Measurements from ENCODE around the gene AJAP1.

AJAP1 gene

DNA sequence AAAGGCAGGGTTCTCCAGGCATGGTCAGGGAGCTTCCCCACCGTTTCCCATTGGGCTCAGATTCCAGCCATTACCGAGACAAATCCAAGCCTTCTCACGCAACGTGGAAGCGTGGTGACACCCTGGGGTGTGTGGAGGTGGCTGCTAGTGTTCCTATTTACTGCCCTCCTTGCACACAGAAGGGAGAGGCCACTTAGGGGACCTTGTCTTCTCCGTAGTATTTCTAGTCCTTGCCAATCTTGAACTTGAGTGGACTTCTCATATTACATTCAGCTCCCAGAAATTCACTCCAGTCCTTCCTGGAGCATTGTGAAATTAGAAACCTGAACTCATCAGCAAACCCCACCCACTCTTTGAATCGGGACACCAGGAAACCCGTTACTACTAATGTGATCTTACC lies 131.6 kb downstream of the AJAP1 start:
- no peak for TF ChIP-seq FOXM1 (IDR thresholded peaks at IDR 0.05; ENCODE audit: borderline replicate concordance, low read depth)
- no peak for TF ChIP-seq EGR1 (IDR thresholded peaks at IDR 0.05)
- no peak for TF ChIP-seq RAD21 (IDR thresholded peaks at IDR 0.05; ENCODE audit: low read depth)
- 0 out of 2 replicates have a peak, but pooled peaks have one; percentile 17 for TF ChIP-seq CEBPB (IDR thresholded peaks at IDR 0.05)

DNA sequence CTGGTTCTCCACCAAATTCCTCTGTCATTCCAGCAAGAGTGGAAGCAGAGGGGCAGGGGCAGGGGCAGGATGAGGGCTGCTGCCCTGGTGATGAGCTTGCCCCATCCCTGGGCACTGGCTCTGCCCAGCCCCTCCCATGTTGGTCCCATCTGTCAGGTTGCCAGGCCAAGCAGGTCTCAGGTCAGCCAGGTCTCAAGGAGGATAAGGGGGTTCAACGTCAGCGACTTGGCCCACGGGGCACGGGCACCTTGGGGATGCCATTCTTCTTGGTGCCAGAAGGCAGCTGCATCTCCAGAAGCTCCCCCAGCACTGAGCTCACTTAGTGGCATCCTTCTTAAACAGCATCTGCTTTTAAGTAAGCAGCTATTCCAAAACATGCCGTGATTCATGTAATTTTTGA lies 133.1 kb downstream of the AJAP1 start:
- TF ChIP-seq, protein P1, sequence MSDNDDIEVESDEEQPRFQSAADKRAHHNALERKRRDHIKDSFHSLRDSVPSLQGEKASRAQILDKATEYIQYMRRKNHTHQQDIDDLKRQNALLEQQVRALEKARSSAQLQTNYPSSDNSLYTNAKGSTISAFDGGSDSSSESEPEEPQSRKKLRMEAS (IDR thresholded peaks at IDR 0.05): no peak
- TF ChIP-seq YY1 (IDR thresholded peaks at IDR 0.05; ENCODE audit: low read depth) (no peak), CREB1 (IDR thresholded peaks at IDR 0.05; ENCODE audit: low read depth) (no peak), EGR1 (IDR thresholded peaks at IDR 0.05) (no peak), TCF12 (IDR thresholded peaks at IDR 0.05; ENCODE audit: low read depth) (no peak), ZBTB7A (IDR thresholded peaks at IDR 0.05; ENCODE audit: low read depth) (no peak), FOXM1 (IDR thresholded peaks at IDR 0.05; ENCODE audit: borderline replicate concordance, low read depth) (no peak), NFIC (IDR thresholded peaks at IDR 0.05) (no peak), EP300 (IDR thresholded peaks at IDR 0.05; ENCODE audit: borderline replicate concordance) (no peak), CEBPB (IDR thresholded peaks at IDR 0.05) (no peak), RAD21 (IDR thresholded peaks at IDR 0.05; ENCODE audit: low read depth) (no peak), TEAD4 (IDR thresholded peaks at IDR 0.05) (no peak), TAF1 (IDR thresholded peaks at IDR 0.05; ENCODE audit: low read depth) (no peak)
- TF ChIP-seq, protein P2, sequence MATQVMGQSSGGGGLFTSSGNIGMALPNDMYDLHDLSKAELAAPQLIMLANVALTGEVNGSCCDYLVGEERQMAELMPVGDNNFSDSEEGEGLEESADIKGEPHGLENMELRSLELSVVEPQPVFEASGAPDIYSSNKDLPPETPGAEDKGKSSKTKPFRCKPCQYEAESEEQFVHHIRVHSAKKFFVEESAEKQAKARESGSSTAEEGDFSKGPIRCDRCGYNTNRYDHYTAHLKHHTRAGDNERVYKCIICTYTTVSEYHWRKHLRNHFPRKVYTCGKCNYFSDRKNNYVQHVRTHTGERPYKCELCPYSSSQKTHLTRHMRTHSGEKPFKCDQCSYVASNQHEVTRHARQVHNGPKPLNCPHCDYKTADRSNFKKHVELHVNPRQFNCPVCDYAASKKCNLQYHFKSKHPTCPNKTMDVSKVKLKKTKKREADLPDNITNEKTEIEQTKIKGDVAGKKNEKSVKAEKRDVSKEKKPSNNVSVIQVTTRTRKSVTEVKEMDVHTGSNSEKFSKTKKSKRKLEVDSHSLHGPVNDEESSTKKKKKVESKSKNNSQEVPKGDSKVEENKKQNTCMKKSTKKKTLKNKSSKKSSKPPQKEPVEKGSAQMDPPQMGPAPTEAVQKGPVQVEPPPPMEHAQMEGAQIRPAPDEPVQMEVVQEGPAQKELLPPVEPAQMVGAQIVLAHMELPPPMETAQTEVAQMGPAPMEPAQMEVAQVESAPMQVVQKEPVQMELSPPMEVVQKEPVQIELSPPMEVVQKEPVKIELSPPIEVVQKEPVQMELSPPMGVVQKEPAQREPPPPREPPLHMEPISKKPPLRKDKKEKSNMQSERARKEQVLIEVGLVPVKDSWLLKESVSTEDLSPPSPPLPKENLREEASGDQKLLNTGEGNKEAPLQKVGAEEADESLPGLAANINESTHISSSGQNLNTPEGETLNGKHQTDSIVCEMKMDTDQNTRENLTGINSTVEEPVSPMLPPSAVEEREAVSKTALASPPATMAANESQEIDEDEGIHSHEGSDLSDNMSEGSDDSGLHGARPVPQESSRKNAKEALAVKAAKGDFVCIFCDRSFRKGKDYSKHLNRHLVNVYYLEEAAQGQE (IDR thresholded peaks at IDR 0.05; ENCODE audit: low read depth): no peak
- TF ChIP-seq, protein P3, sequence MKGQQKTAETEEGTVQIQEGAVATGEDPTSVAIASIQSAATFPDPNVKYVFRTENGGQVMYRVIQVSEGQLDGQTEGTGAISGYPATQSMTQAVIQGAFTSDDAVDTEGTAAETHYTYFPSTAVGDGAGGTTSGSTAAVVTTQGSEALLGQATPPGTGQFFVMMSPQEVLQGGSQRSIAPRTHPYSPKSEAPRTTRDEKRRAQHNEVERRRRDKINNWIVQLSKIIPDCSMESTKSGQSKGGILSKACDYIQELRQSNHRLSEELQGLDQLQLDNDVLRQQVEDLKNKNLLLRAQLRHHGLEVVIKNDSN (IDR thresholded peaks at IDR 0.05): no peak

DNA sequence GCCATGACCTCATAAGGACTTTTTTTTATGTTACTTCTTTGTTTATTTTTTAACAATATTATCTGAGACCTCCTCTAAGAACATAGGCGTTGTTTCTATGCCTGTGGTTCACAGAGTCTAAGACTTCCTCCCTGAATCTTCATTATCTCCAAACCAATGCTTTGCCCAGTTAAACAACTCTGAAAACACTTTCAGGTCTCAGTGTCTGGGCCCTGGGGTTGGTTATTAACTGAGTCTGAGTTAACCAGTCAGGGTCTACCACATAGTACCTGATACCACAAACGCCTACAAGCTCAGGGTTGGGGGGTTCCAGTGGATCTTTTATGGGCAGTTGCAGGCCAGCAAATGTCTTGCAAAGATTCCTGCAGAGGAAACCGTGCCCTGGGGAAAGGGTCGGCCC lies 138.2 kb downstream of the AJAP1 start:
- TF ChIP-seq CEBPB (IDR thresholded peaks at IDR 0.05) (no peak), YY1 (IDR thresholded peaks at IDR 0.05; ENCODE audit: low read depth) (no peak), EP300 (IDR thresholded peaks at IDR 0.05; ENCODE audit: borderline replicate concordance) (no peak), TCF12 (IDR thresholded peaks at IDR 0.05; ENCODE audit: low read depth) (no peak)

DNA sequence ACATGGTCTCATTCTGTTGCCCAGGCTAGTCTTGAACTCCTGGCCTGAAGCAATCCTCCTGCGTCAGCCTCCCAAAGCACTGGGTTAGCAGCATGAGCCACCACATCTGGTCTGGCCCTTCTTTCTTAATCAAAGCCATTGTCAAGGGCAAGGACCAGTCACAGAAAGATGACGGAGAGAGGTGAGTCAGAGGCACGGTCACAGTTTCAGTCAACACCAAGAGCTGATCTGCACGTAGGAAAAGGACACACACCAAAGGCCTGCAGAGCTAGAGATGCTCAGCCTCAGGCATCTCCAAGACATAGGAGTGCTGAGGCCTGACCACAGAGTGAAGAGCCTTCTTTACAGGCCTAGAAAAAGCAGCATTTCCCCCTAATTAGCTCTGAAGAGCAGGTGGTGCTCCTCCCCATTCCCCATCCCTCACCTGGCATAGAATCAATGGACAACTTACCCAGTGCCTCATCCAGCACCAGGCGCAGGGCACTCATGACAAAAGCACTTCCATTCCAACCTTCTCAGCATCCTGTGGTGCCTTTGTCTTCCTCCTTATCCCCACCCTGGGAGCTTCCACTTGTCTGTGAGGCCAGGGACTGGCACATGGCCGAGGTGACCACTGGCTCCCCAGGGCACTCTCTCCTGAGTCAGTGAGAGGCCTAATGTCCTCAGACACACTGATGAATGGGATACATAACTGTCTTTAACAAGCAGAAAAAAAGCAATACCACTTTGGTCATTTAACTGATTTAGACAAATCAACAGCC lies 139.8 kb downstream of the AJAP1 start:
- TF ChIP-seq EGR1 (IDR thresholded peaks at IDR 0.05): no peak

DNA sequence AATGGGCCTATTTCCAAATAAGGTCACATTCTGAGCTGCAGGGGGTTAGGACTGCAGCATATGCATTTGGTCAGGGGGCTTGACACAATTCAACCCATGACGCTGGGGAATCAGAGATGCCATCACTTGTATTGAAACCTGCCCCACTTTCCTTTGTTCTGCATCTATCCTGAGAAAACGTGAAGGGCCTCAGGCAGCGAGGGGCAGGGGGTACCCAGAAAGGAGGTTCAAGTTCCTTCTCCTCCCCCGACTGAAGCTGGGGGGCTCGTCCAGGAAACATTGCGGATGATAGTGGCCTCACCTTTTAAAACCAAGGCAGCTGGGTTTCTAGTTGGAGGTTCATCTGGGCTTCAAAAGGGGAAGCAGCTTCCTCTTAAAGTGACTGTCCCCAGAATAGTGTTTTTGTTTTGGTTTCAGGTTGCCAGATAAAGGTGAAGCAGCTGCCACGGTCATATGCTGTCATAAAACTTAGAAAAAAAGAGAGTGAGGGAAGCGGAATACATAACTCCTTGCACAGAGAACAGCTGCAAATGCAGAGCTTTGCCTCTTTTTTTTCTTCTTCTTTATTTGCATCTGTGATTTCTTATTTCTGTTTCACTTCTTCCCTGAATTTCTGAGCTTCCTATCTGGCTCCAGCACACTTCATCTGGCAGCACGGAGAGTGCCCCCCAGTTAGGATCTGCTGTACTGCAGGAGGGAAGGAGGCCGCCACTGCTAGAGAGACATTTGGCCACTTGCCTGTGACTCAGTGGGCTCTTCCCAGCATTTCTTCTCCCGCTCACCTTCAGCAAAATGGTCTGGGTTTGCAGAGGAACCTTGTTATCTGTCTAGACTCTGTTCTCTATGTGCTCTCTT lies 142.0 kb downstream of the AJAP1 start:
- TF ChIP-seq CREB1 (IDR thresholded peaks at IDR 0.05; ENCODE audit: low read depth) (no peak), TEAD4 (IDR thresholded peaks at IDR 0.05) (no peak), TAF1 (IDR thresholded peaks at IDR 0.05; ENCODE audit: low read depth) (no peak), CEBPB (IDR thresholded peaks at IDR 0.05) (no peak)
- TF ChIP-seq, protein P2 (IDR thresholded peaks at IDR 0.05; ENCODE audit: low read depth): no peak

DNA sequence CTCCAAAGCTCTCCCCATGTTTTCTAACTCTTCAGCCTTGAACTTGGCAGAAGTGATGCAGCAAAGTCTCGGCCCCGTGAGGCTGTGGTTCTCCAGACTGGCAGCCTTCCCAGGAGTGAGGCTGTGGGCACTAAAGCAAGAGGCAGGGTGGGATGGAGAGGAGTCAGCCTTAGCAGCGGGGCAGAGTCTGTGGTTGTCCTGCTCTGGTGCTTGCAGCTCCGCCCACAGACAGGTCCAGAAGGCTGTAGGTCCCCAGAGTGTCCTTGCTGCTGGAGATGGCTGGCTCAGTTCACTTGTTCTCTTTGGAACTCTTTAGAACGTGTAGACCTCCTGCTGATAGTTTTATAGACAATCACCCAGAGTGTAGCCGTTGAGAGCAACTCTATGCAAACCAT lies 142.6 kb downstream of the AJAP1 start:
- no peak for TF ChIP-seq TAF1 (IDR thresholded peaks at IDR 0.05; ENCODE audit: low read depth)
- no peak for TF ChIP-seq ZBTB7A (IDR thresholded peaks at IDR 0.05; ENCODE audit: low read depth)
- TF ChIP-seq TCF12 (IDR thresholded peaks at IDR 0.05; ENCODE audit: low read depth): no peak
- TF ChIP-seq, protein P1 (IDR thresholded peaks at IDR 0.05): no peak
- TF ChIP-seq RAD21 (IDR thresholded peaks at IDR 0.05; ENCODE audit: low read depth): no peak

DNA sequence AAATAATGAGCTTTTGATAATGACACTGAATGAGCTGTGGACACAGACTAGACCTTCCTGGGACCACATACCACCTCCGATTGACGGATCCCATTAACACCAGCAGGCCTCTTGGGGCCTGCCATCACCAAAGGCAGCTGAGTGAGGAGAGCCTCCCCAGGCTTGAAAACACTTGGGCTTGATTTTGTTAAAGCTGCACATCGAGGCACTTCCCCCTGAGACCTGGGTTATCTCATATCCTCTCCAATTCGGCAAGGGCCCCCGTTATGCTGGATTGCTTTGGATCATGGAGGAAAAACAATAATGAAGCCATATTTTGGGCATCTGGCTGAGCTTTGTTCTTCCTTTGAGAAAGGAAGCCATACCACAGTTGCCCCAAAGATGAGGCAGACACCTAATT lies 143.0 kb downstream of the AJAP1 start:
- TF ChIP-seq ZBTB7A (IDR thresholded peaks at IDR 0.05; ENCODE audit: low read depth): no peak
- TF ChIP-seq CREB1 (IDR thresholded peaks at IDR 0.05; ENCODE audit: low read depth): no peak
- TF ChIP-seq, protein P1 (IDR thresholded peaks at IDR 0.05): no peak
- TF ChIP-seq EP300 (IDR thresholded peaks at IDR 0.05; ENCODE audit: borderline replicate concordance): no peak
- no peak for TF ChIP-seq CEBPB (IDR thresholded peaks at IDR 0.05)
- no peak for TF ChIP-seq EGR1 (IDR thresholded peaks at IDR 0.05)
- TF ChIP-seq FOXM1 (IDR thresholded peaks at IDR 0.05; ENCODE audit: borderline replicate concordance, low read depth): no peak
- TF ChIP-seq RAD21 (IDR thresholded peaks at IDR 0.05; ENCODE audit: low read depth): no peak
- no peak for TF ChIP-seq TEAD4 (IDR thresholded peaks at IDR 0.05)

Measured in Ishikawa (cell line).